IPS-20b (cell line): ENCODE data around the gene CDH13.

Experiments
- H3K27ac ChIP-seq: one replicate; pipeline ENCODE4 v1.5.1; 2013; ENCODE audit warnings: low read length
- H3K27me3 ChIP-seq: 2 replicates; pipeline ENCODE4 v1.6.1; 2013; ENCODE audit warnings: mild to moderate bottlenecking, low read length, inconsistent platforms; ENCODE audit not compliant: insufficient read depth
- H3K36me3 ChIP-seq: 2 replicates; pipeline ENCODE4 v1.6.1; 2013; ENCODE audit warnings: low read depth, mild to moderate bottlenecking, inconsistent platforms, low read length, moderate library complexity; ENCODE audit not compliant: insufficient read depth
- H3K4me1 ChIP-seq: 2 replicates; pipeline ENCODE4 v1.6.1; 2013; ENCODE audit warnings: mild to moderate bottlenecking, control low read depth, inconsistent platforms, low read length, moderate library complexity; ENCODE audit not compliant: insufficient read depth
- H3K4me3 ChIP-seq: 2 replicates; pipeline ENCODE4 v1.5.1; 2013; ENCODE audit warnings: mild to moderate bottlenecking, low read length, inconsistent platforms
- H3K9ac ChIP-seq: 2 replicates; pipeline ENCODE4 v1.6.1; 2013; ENCODE audit warnings: low read depth, mild to moderate bottlenecking, inconsistent platforms, low read length, moderate library complexity
- H3K9me3 ChIP-seq: 2 replicates; pipeline ENCODE4 v1.6.1; 2013; ENCODE audit warnings: mild to moderate bottlenecking, low read depth, low read length, inconsistent platforms; ENCODE audit not compliant: insufficient read depth

CDH13 gene

GRCh38 chr16:83578171-83578570, 951.4 kb downstream of the CDH13 start:
- Histone ChIP-seq H3K36me3 (no peaks in the 10 kb centered on the region), H3K27me3 (peaks cover 5% of the 10 kb centered on the region; the same call in 1 of the 2 replicates), H3K4me1 (peaks cover 11% of the 10 kb centered on the region; the same call in 1 of the 2 replicates), H3K4me3 (no peak overlapping the region), H3K27ac (no peak overlapping the region), H3K9me3 (no peaks in the 10 kb centered on the region), H3K9ac (no peak overlapping the region)

- peaks cover 11% of the 10 kb centered on the region; the same call in 1 of the 2 replicates for H3K4me1 ChIP-seq
- no peaks in the 10 kb centered on the region for H3K9me3 ChIP-seq
- H3K27ac ChIP-seq: no peak overlapping the region
- H3K27me3 ChIP-seq: peaks cover 5% of the 10 kb centered on the region; the same call in 1 of the 2 replicates
- no peak overlapping the region for H3K9ac ChIP-seq
- H3K4me3 ChIP-seq: no peak overlapping the region
- H3K36me3 ChIP-seq: no peaks in the 10 kb centered on the region
These were observed 952.3 kb downstream of the CDH13 start for GRCh38 chr16:83579027-83579426.

DNA sequence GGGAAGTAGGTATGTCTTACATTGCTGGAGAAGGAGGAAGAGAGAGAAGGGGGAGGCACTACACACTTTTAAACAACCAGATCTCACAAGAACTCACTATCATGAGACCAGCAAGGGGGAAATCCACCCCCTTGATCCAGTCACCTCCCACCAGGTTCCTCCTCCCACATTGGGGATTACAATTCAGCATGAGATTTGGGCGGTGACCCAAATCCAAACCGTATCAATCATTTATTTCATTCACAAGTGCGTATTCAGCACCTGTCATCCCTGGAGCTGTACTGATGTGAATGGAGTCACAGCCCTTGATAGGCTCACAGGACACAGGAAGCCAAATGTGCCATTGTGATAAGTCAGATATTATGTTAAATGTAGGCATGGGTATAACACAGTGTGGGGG, 952.7 kb downstream of the CDH13 start:
- Histone ChIP-seq H3K36me3 (no peaks in the 10 kb centered on the region), H3K4me3 (no peak overlapping the region), H3K9me3 (no peaks in the 10 kb centered on the region), H3K27me3 (peaks cover 5% of the 10 kb centered on the region; the same call in 1 of the 2 replicates), H3K9ac (no peak overlapping the region), H3K27ac (no peak overlapping the region), H3K4me1 (peaks cover 8% of the 10 kb centered on the region; the same call in 1 of the 2 replicates)

- Histone ChIP-seq H3K9ac (no peak overlapping the region), H3K4me1 (peaks cover 8% of the 10 kb centered on the region; the same call in 1 of the 2 replicates), H3K4me3 (no peak overlapping the region), H3K27me3 (peaks cover 5% of the 10 kb centered on the region; the same call in 1 of the 2 replicates), H3K27ac (no peak overlapping the region), H3K9me3 (no peaks in the 10 kb centered on the region), H3K36me3 (no peaks in the 10 kb centered on the region)
These were observed 954.3 kb downstream of the CDH13 start for GRCh38 chr16:83581082-83581481.

DNA sequence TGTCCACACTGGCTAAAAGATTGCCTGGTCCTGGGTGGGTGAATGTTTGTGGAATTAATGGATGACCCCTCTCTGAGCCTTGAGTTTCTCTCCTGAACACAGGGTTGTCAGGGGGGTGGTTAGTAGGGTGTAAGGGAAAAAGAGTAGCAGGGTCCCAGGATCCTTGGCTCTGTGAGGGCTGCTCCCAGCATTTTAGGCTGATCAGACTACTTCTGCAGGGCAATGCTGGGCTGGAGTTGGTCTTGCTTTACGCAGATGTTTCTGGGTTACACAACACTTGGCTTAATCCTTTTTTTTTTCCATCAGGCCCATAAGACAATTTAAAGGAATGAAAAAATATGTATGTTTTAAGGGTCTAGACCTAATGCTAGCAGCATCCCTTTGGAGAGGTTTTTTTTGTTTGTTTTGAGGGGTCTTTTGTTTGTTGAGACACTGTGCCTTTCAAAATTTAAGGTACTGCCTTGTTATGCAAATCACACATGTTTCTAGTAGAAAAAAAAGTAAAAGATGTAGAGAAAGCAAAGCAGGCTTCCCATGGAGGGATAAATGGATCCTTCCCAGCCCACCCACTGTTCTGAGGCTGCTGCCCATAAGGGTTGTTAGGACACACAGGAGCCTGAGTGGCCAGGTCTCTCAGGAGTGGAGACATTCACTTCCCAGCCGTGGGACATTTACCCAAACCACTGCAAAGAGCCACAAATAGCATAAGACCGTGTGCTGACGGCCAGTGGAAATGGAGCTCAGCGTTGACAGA, 955.4 kb downstream of the CDH13 start:
- peaks cover 8% of the 10 kb centered on the region; the same call in 1 of the 2 replicates for H3K4me1 ChIP-seq

DNA sequence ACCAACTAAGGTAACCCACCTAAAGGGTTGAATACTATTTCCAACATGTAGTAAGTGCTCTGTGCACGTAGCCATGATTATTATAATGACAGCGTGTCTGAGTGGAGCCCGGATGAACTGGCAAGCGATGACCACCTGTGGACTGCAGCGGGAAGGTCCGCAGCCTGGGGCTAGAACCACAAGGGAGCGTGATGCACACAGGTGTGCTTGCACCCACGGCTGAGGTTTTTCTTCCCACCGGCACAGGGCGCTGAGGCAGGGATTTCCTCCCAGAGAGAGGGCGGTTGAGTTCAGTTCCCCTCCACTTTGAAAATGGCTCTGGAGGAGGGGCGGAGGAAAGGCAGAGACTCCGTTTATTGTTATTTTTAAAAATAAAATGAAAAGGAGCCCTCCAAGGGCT, 959.3 kb downstream of the CDH13 start:
- Histone ChIP-seq H3K4me1 (peaks cover 8% of the 10 kb centered on the region; the same call in 1 of the 2 replicates), H3K9ac (no peak overlapping the region), H3K27ac (no peak overlapping the region), H3K9me3 (no peaks in the 10 kb centered on the region), H3K27me3 (peaks cover 5% of the 10 kb centered on the region; the same call in 1 of the 2 replicates), H3K4me3 (no peak overlapping the region), H3K36me3 (no peaks in the 10 kb centered on the region)

More for the DNA sequence above, 955.4 kb downstream of the CDH13 start:
- peaks cover 5% of the 10 kb centered on the region; the same call in 1 of the 2 replicates for H3K27me3 ChIP-seq
- no peaks in the 10 kb centered on the region for H3K9me3 ChIP-seq
- H3K27ac ChIP-seq: no peak overlapping the region
- H3K9ac ChIP-seq: no peak overlapping the region
- no peaks in the 10 kb centered on the region for H3K36me3 ChIP-seq
- no peak overlapping the region for H3K4me3 ChIP-seq

- peaks cover 8% of the 10 kb centered on the region; the same call in 1 of the 2 replicates for H3K4me1 ChIP-seq
- H3K27ac ChIP-seq: no peak overlapping the region
- peaks cover 5% of the 10 kb centered on the region; the same call in 1 of the 2 replicates for H3K27me3 ChIP-seq
- no peak overlapping the region for H3K9ac ChIP-seq
- H3K36me3 ChIP-seq: no peaks in the 10 kb centered on the region
- no peaks in the 10 kb centered on the region for H3K9me3 ChIP-seq
- H3K4me3 ChIP-seq: no peak overlapping the region
These were observed 959.9 kb downstream of the CDH13 start for GRCh38 chr16:83586461-83587200.

- Histone ChIP-seq H3K4me1 (peaks cover 5% of the 10 kb centered on the region; the same call in 1 of the 2 replicates), H3K36me3 (no peaks in the 10 kb centered on the region), H3K4me3 (no peak overlapping the region), H3K27me3 (peaks cover 5% of the 10 kb centered on the region; the same call in 1 of the 2 replicates), H3K27ac (no peak overlapping the region), H3K9ac (no peak overlapping the region), H3K9me3 (no peaks in the 10 kb centered on the region)
These were observed 960.4 kb downstream of the CDH13 start for GRCh38 chr16:83587201-83587600.

GRCh38 chr16:83588070-83588469, 961.3 kb downstream of the CDH13 start:
- Histone ChIP-seq H3K9me3 (no peaks in the 10 kb centered on the region), H3K27ac (no peak overlapping the region), H3K36me3 (no peaks in the 10 kb centered on the region), H3K9ac (no peak overlapping the region), H3K4me3 (no peak overlapping the region), H3K27me3 (no peaks in the 10 kb centered on the region; the same call in 1 of the 2 replicates), H3K4me1 (no peaks in the 10 kb centered on the region)

DNA sequence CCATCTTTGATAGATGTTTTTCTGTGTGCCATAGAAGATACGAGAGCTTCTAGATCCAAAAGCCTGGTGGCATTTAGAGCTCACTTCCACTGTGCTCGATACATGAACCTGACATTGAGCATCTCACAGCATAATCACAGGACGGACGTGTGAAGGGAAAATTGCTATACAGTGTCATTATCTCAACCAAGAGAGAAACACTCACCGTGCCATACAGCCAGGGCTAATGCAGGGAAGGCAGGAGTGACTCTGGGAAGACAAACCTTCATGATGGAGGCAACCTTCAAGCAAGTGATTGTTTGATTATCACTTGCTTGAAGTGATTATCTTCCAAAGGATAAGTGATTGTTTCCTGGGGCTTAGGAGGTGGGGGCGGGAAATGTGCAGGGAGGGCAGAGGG, 962.8 kb downstream of the CDH13 start:
- Histone ChIP-seq H3K4me3 (no peak overlapping the region), H3K27me3 (no peaks in the 10 kb centered on the region), H3K27ac (no peak overlapping the region), H3K36me3 (no peaks in the 10 kb centered on the region), H3K9ac (no peak overlapping the region), H3K9me3 (no peaks in the 10 kb centered on the region), H3K4me1 (no peaks in the 10 kb centered on the region)

GRCh38 chr16:83592778-83593177, 966.0 kb downstream of the CDH13 start:
- Histone ChIP-seq H3K9ac (no peak overlapping the region), H3K4me1 (no peaks in the 10 kb centered on the region), H3K27ac (no peak overlapping the region), H3K36me3 (no peaks in the 10 kb centered on the region), H3K9me3 (no peaks in the 10 kb centered on the region), H3K27me3 (no peaks in the 10 kb centered on the region), H3K4me3 (no peak overlapping the region)
